Ovary (tissue), 3 donors: ENCODE data around the gene GOT2.

Experiments used
- POLR2A ChIP-seq: fragments of 450-650 bp; IDR thresholded peaks from one replicate; pipeline ENCODE4 v1.6.1; 2017; ENCODE audit warnings: antibody characterized with exemption, mild to moderate bottlenecking, moderate library complexity
- TF ChIP-seq, protein P1 (sequence below), 3 donors: fragments of 450-650 bp in 2 of 3; fragments of 200-600 bp in 1 of 3; IDR thresholded peaks; one replicate each; pipeline versions ENCODE4 v1.5.1 to v1.8.0; 2016 to 2022; ENCODE audit warnings: antibody characterized with exemption in 3 of 3, mild to moderate bottlenecking in 1 of 3
- donor health status: DM: no; HTN: no; CAD: no.

DNA sequence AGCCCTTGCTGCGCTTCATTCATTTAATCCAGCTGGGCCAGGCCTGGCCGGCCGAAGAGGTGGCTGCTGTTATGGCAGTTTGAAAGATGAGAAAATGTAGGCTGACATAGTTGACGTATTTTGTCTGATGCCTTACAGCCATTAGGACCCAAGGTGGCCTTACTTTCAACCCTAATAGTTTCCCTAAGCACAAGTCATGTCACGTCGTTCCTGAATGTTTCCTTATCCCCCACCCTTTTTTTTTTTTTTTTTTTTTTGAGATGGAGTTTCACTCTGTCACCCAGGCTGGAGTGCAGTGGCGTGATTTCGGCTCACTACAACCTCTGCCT is 307 bp upstream of the GOT2 start:
- TF ChIP-seq, protein P1, sequence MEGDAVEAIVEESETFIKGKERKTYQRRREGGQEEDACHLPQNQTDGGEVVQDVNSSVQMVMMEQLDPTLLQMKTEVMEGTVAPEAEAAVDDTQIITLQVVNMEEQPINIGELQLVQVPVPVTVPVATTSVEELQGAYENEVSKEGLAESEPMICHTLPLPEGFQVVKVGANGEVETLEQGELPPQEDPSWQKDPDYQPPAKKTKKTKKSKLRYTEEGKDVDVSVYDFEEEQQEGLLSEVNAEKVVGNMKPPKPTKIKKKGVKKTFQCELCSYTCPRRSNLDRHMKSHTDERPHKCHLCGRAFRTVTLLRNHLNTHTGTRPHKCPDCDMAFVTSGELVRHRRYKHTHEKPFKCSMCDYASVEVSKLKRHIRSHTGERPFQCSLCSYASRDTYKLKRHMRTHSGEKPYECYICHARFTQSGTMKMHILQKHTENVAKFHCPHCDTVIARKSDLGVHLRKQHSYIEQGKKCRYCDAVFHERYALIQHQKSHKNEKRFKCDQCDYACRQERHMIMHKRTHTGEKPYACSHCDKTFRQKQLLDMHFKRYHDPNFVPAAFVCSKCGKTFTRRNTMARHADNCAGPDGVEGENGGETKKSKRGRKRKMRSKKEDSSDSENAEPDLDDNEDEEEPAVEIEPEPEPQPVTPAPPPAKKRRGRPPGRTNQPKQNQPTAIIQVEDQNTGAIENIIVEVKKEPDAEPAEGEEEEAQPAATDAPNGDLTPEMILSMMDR (IDR thresholded peaks at IDR 0.05): no peak
- no peak for TF ChIP-seq POLR2A
